Measurements from ENCODE around the gene BMERB1.

DNA sequence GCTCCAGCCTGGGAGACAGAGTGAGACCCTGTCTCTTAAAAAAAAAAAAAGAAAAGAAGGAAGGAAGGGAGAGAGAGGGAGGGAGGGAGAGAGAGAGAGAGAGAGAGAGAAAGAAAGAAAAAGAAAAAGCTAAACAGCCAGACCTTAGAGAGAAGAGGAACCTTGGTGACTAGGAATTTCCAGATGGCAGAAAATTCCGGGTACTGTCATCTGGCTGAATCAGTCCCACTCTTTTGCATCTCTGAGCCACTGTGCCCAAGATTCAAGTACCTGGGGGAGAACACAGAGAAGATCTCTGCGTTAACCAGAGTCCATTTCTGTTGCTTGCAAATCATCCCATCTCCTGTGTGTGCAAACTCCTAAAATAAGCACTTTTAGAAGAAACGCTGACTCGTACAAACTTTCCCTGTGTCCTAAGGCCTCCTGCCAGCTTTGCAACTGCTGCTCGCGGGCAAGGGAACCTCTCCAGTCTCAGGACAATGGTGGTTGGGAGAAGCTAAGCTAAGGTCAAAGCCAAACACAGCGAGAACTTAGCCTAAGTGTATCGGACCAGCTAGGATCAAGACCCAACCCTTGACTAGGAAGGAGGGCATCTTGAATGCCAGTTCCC lies 18.0 kb downstream of the BMERB1 start:
- TF ChIP-seq, protein P1, sequence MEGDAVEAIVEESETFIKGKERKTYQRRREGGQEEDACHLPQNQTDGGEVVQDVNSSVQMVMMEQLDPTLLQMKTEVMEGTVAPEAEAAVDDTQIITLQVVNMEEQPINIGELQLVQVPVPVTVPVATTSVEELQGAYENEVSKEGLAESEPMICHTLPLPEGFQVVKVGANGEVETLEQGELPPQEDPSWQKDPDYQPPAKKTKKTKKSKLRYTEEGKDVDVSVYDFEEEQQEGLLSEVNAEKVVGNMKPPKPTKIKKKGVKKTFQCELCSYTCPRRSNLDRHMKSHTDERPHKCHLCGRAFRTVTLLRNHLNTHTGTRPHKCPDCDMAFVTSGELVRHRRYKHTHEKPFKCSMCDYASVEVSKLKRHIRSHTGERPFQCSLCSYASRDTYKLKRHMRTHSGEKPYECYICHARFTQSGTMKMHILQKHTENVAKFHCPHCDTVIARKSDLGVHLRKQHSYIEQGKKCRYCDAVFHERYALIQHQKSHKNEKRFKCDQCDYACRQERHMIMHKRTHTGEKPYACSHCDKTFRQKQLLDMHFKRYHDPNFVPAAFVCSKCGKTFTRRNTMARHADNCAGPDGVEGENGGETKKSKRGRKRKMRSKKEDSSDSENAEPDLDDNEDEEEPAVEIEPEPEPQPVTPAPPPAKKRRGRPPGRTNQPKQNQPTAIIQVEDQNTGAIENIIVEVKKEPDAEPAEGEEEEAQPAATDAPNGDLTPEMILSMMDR (IDR thresholded peaks at IDR 0.05; ENCODE audit: insufficient read depth, low read depth, low read length): no peak
- TF ChIP-seq EZH2 (IDR thresholded peaks at IDR 0.05; ENCODE audit: insufficient read depth, low read length): no peak

Data from astrocyte (in vitro differentiated cells and primary cell).